GM12875 (cell line): ENCODE results near the gene MARCHF7.

Experiments used
- H3K4me3 ChIP-seq: one replicate; pipeline ENCODE4 v1.5.1; 2011; ENCODE audit warnings: low read depth, low read length, control low read depth
- TF ChIP-seq, protein P1 (sequence below): IDR thresholded peaks from 2 replicates; pipeline ENCODE4 v1.5.1; 2011; ENCODE audit warnings: low read depth, mild to moderate bottlenecking, control low read depth, inconsistent platforms, low read length, moderate library complexity, borderline replicate concordance; ENCODE audit not compliant: insufficient read depth

The MARCHF7 gene

DNA sequence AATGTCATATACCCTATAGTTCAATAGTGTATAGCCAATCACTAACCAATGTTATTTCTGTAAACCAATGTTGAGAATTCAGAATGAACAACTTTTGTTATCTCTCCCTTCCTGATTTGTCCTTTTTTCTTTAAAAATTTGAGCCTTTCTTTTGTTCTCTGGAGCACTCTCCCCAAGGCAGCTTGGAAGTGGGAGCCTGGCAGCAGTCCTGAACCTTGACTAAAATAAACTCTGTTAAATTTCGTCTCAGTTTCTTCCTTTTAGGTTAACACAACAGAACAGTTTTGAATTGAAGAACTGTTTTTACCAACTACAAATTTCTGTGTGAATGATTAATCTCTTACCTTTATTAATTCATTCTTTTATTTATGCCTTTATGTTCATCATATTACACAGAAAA lies 49.8 kb downstream of the MARCHF7 start:
- H3K4me3 ChIP-seq, result no peak overlapping the region
- TF ChIP-seq, protein P1, sequence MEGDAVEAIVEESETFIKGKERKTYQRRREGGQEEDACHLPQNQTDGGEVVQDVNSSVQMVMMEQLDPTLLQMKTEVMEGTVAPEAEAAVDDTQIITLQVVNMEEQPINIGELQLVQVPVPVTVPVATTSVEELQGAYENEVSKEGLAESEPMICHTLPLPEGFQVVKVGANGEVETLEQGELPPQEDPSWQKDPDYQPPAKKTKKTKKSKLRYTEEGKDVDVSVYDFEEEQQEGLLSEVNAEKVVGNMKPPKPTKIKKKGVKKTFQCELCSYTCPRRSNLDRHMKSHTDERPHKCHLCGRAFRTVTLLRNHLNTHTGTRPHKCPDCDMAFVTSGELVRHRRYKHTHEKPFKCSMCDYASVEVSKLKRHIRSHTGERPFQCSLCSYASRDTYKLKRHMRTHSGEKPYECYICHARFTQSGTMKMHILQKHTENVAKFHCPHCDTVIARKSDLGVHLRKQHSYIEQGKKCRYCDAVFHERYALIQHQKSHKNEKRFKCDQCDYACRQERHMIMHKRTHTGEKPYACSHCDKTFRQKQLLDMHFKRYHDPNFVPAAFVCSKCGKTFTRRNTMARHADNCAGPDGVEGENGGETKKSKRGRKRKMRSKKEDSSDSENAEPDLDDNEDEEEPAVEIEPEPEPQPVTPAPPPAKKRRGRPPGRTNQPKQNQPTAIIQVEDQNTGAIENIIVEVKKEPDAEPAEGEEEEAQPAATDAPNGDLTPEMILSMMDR, result no peak
